Fibroblast of the aortic adventitia (primary cell): ENCODE data around the gene ZBTB7A. TPM values are rescaled to one million over a fixed set of nuclear protein-coding genes. Genes with fewer than 3 reads are reported as not detected.

ENCODE experiments used
- total RNA-seq: library from RNA; depleted of rRNA; stranded (reverse); fragments of >200 nt; gene quantifications from 2 replicates; pipeline ENCODE4 v1.2.3, GENCODE V29; 2012; ENCODE audit warnings: low replicate concordance

The ZBTB7A gene
- total RNA-seq, 1 donor = 31.6 TPM

Other genes with a start within 250 kb of the ZBTB7A start
- gene ZFR2, start 197.9 kb downstream of the ZBTB7A start, total RNA-seq = not detected in 2 replicates
- not detected in 2 replicates for gene ATCAY, start 186.2 kb downstream of the ZBTB7A start, total RNA-seq
- gene NMRK2, start 133.8 kb downstream of the ZBTB7A start, total RNA-seq = not detected in 2 replicates
- 64.7 and 82.8 TPM in 2 replicates for gene DAPK3, start 95.8 kb downstream of the ZBTB7A start, total RNA-seq
- 1,127 and 1,964 TPM in 2 replicates for gene EEF2, start 81.4 kb downstream of the ZBTB7A start, total RNA-seq
- 21.5 and 23.8 TPM in 2 replicates for gene PIAS4, start 59.2 kb downstream of the ZBTB7A start, total RNA-seq
- 177 and 215 TPM in 2 replicates for gene MAP2K2, start 57.2 kb upstream of the ZBTB7A start, total RNA-seq
- not detected in 2 replicates for gene CREB3L3, start 86.7 kb upstream of the ZBTB7A start, total RNA-seq
- gene SIRT6, start 115.7 kb upstream of the ZBTB7A start, total RNA-seq = 12.6 and 14.7 TPM in 2 replicates
- gene ANKRD24, start 115.8 kb upstream of the ZBTB7A start, total RNA-seq = 0.99 and 5.1 TPM in 2 replicates
- gene EBI3, start 162.6 kb upstream of the ZBTB7A start, total RNA-seq = 0.33 TPM in 1 of 2 replicates, not detected in the other
- gene YJU2, start 180.2 kb upstream of the ZBTB7A start, total RNA-seq = 16.8 and 17.2 TPM in 2 replicates
- gene SHD, start 212.4 kb upstream of the ZBTB7A start, total RNA-seq = not detected in 2 replicates
- not detected in 2 replicates for gene TMIGD2, start 235.5 kb upstream of the ZBTB7A start, total RNA-seq
- gene FSD1, start 237.7 kb upstream of the ZBTB7A start, total RNA-seq = 6.3 and 7.5 TPM in 2 replicates